ENCODE results near the gene DNMT3B.
"Not testable (repeated sequence)": the region's sequence is repeated elsewhere in the genome, so short reads cannot be mapped to it uniquely, and the experiment has no call there.

DNMT3B gene

GRCh38 chr20:32761831-32762753 lies at the start of gene DNMT3B:
Gene DNMT3B (plus strand): TSS chr20:32762385. CDS start chr20:32780324, 17,939 bp downstream.
- no peak for TF ChIP-seq CTCF (conservative IDR thresholded peaks at IDR 0.05; ENCODE audit: low read depth, low read length)
- H3K4me3 ChIP-seq (ENCODE audit: low read length), result peak within 1 kb of the TSS; percentile 78
- DNase-seq (ENCODE audit: low read depth), result no peak

GRCh38 chr20:32718749-32719348 lies 43.3 kb upstream of the DNMT3B start:
- H3K4me3 ChIP-seq (ENCODE audit: low read length), result no peak overlapping the region
- no peak for DNase-seq (ENCODE audit: low read depth)
- no peak for TF ChIP-seq CTCF (conservative IDR thresholded peaks at IDR 0.05; ENCODE audit: low read depth, low read length)

GRCh38 chr20:32727683-32728082 lies 34.5 kb upstream of the DNMT3B start:
- H3K4me3 ChIP-seq (ENCODE audit: low read length), result no peak overlapping the region
- DNase-seq (ENCODE audit: low read depth), result peak; percentile 43
- TF ChIP-seq CTCF (conservative IDR thresholded peaks at IDR 0.05; ENCODE audit: low read depth, low read length), result no peak

- not testable (repeated sequence) for H3K4me3 ChIP-seq (ENCODE audit: low read length); DNase-seq (ENCODE audit: low read depth)
These were observed 33.8 kb upstream of the DNMT3B start for GRCh38 chr20:32728435-32728834.

GRCh38 chr20:32729334-32729733 lies 32.9 kb upstream of the DNMT3B start:
- H3K4me3 ChIP-seq (ENCODE audit: low read length); DNase-seq (ENCODE audit: low read depth): not testable (repeated sequence)

GRCh38 chr20:32731882-32732266 lies 30.3 kb upstream of the DNMT3B start:
- no peak overlapping the region for H3K4me3 ChIP-seq (ENCODE audit: low read length)
- DNase-seq (ENCODE audit: low read depth), result no peak
- no peak for TF ChIP-seq CTCF (conservative IDR thresholded peaks at IDR 0.05; ENCODE audit: low read depth, low read length)

- no peak overlapping the region for H3K4me3 ChIP-seq (ENCODE audit: low read length)
- no peak for TF ChIP-seq CTCF (conservative IDR thresholded peaks at IDR 0.05; ENCODE audit: low read depth, low read length)
- DNase-seq (ENCODE audit: low read depth), result peak; percentile 17
These were observed 24.6 kb upstream of the DNMT3B start for GRCh38 chr20:32737371-32738223.

Data from retinal pigment epithelial cell (primary cell).